Astrocyte (in vitro differentiated cells and primary cell): ENCODE data around the gene MPRIP. TPM values are rescaled to one million over a fixed set of nuclear protein-coding genes. Genes with fewer than 3 reads are reported as not detected.

ENCODE experiments used
- DNase-seq: peaks from one replicate; pipeline ENCODE4 v3.0.0-alpha.2; 2010; ENCODE audit warnings: low read depth
- FAIRE-seq: peaks from 2 replicates; lab custom pipeline; 2011; peaks lifted over from hg19 to GRCh38; lab: Jason Lieb, UNC
- H2AFZ ChIP-seq: 2 replicates; pipeline ENCODE4 v1.6.0; 2012; ENCODE audit warnings: low read depth, low read length, inconsistent platforms
- H3K27ac ChIP-seq: 2 replicates; pipeline ENCODE4 v1.5.1; 2011; ENCODE audit warnings: low read depth, low read length, inconsistent platforms
- H3K27me3 ChIP-seq: 2 replicates; pipeline ENCODE4 v1.6.0; 2011; ENCODE audit warnings: low read length, inconsistent platforms; ENCODE audit not compliant: insufficient read depth
- H3K36me3 ChIP-seq: 2 replicates; pipeline ENCODE4 v1.5.1; 2011; ENCODE audit warnings: low read length, inconsistent platforms; ENCODE audit not compliant: insufficient read depth
- H3K4me1 ChIP-seq: 2 replicates; pipeline ENCODE4 v1.5.1; 2011; ENCODE audit warnings: low read length, inconsistent platforms; ENCODE audit not compliant: insufficient read depth
- H3K4me2 ChIP-seq: 2 replicates; pipeline ENCODE4 v1.6.0; 2012; ENCODE audit warnings: low read length, inconsistent platforms
- H3K4me3 ChIP-seq: 2 replicates; pipeline ENCODE4 v1.5.1; 2011; ENCODE audit warnings: low read depth, mild to moderate bottlenecking, low read length, inconsistent platforms; ENCODE audit not compliant: insufficient read depth
- H3K79me2 ChIP-seq: 2 replicates; pipeline ENCODE4 v1.6.0; 2012; ENCODE audit warnings: mild to moderate bottlenecking, low read length, inconsistent platforms; ENCODE audit not compliant: insufficient read depth
- H3K9ac ChIP-seq: 2 replicates; pipeline ENCODE4 v1.6.0; 2012; ENCODE audit warnings: mild to moderate bottlenecking, low read length, inconsistent platforms
- H3K9me3 ChIP-seq: 2 replicates; pipeline ENCODE4 v1.5.1; 2012; ENCODE audit warnings: low read depth, mild to moderate bottlenecking, low read length, inconsistent platforms; ENCODE audit not compliant: insufficient read depth
- H4K20me1 ChIP-seq: 2 replicates; pipeline ENCODE4 v1.6.0; 2012; ENCODE audit warnings: low read length, inconsistent platforms; ENCODE audit not compliant: insufficient read depth
- H3K27ac Mint-ChIP-seq: one replicate; pipeline ENCODE4 v1.8.0; 2021; ENCODE audit warnings: mild to moderate bottlenecking, mixed read lengths; ENCODE audit not compliant: unreplicated experiment
- H3K27me3 Mint-ChIP-seq: one replicate; pipeline ENCODE4 v1.8.0; 2021; ENCODE audit warnings: low read depth, mixed read lengths; ENCODE audit not compliant: unreplicated experiment
- H3K36me3 Mint-ChIP-seq: one replicate; pipeline ENCODE4 v1.8.0; 2021; ENCODE audit warnings: low read depth, mixed read lengths; ENCODE audit not compliant: unreplicated experiment
- H3K4me1 Mint-ChIP-seq: one replicate; pipeline ENCODE4 v1.8.0; 2021; ENCODE audit warnings: low read depth, mixed read lengths; ENCODE audit not compliant: unreplicated experiment
- H3K4me3 Mint-ChIP-seq: one replicate; pipeline ENCODE4 v1.8.0; 2021; ENCODE audit warnings: mild to moderate bottlenecking, moderate library complexity, mixed read lengths; ENCODE audit not compliant: unreplicated experiment
- H3K9me3 Mint-ChIP-seq: one replicate; pipeline ENCODE4 v1.8.0; 2021; ENCODE audit warnings: mild to moderate bottlenecking, mixed read lengths; ENCODE audit not compliant: unreplicated experiment
- EZH2 ChIP-seq: IDR thresholded peaks from 2 replicates; pipeline ENCODE4 v1.6.1; 2012; ENCODE audit warnings: mild to moderate bottlenecking, low read length, inconsistent platforms; ENCODE audit not compliant: insufficient read depth
- total RNA-seq: library from RNA; stranded (reverse); gene quantifications from 2 replicates; pipeline ENCODE4 v1.2.1, GENCODE V29; 2021
- TF ChIP-seq, protein P1 (sequence below): IDR thresholded peaks from 2 replicates; pipeline ENCODE4 v1.5.1; 2011; ENCODE audit warnings: low read depth, mild to moderate bottlenecking, inconsistent platforms, low read length, moderate library complexity; ENCODE audit not compliant: insufficient read depth

Gene MPRIP
- total RNA-seq, 1 donor from 2014 or later = 176 TPM

DNA sequence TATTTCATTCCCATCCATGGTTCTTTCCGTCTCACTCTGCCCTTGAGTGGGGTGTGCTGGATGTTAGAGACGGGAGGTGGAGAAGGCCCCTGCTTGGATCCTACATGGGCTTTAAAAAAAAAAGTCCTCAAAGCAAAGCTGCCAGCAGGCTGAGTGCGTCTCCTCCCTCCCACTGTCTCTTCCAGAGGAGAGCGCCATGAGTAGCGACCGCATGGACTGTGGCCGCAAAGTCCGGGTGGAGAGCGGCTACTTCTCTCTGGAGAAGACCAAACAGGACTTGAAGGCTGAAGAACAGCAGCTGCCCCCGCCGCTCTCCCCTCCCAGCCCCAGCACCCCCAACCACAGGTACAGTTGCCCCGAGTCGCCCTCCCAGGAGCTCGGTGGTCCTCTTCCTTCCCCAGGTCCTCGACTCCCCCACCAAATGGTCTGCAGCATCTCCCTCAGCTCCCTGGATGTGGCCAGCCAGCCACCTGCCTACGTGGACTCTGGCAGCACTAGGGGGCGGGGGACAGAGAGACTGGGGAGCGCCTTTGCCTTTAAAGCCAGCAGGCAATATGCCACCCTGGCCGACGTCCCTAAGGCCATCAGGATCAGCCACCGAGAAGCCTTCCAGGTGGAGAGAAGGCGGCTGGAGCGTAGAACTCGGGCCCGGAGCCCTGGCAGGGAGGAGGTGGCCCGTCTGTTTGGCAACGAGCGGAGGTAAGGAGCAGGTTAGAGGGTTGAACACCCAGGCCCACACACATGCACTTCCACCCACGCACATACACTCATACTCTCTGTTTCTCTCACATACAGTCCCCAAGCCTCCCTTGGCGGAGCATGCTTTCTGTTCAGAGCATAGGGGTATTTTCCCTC, 95.7 kb downstream of the MPRIP start:
- no peak overlapping the region for H2AFZ ChIP-seq
- no peak overlapping the region for H3K4me3 ChIP-seq
- peaks cover 16% of the 10 kb centered on the region for H3K4me1 ChIP-seq
- H3K4me1 Mint-ChIP-seq = peaks cover 19% of the 10 kb centered on the region
- H3K27ac ChIP-seq = no peak overlapping the region
- DNase-seq (no peak), FAIRE-seq (no peak)
- H3K27ac Mint-ChIP-seq = no peak overlapping the region
- H3K36me3 Mint-ChIP-seq = peaks cover 12% of the 10 kb centered on the region
- H3K9me3 ChIP-seq = no peaks in the 10 kb centered on the region
- H3K4me3 Mint-ChIP-seq = no peak overlapping the region
- H3K9ac ChIP-seq = no peak overlapping the region
- H3K27me3 Mint-ChIP-seq = no peaks in the 10 kb centered on the region
- H3K36me3 ChIP-seq = peaks cover 35% of the 10 kb centered on the region
- peaks cover 92% of the 10 kb centered on the region for H4K20me1 ChIP-seq
- H3K9me3 Mint-ChIP-seq = no peaks in the 10 kb centered on the region
- TF ChIP-seq, protein P1, sequence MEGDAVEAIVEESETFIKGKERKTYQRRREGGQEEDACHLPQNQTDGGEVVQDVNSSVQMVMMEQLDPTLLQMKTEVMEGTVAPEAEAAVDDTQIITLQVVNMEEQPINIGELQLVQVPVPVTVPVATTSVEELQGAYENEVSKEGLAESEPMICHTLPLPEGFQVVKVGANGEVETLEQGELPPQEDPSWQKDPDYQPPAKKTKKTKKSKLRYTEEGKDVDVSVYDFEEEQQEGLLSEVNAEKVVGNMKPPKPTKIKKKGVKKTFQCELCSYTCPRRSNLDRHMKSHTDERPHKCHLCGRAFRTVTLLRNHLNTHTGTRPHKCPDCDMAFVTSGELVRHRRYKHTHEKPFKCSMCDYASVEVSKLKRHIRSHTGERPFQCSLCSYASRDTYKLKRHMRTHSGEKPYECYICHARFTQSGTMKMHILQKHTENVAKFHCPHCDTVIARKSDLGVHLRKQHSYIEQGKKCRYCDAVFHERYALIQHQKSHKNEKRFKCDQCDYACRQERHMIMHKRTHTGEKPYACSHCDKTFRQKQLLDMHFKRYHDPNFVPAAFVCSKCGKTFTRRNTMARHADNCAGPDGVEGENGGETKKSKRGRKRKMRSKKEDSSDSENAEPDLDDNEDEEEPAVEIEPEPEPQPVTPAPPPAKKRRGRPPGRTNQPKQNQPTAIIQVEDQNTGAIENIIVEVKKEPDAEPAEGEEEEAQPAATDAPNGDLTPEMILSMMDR = no peak
- no peak for TF ChIP-seq EZH2
- peaks cover 17% of the 10 kb centered on the region for H3K79me2 ChIP-seq
- H3K27me3 ChIP-seq = no peaks in the 10 kb centered on the region
- H3K4me2 ChIP-seq = no peak overlapping the region

DNA sequence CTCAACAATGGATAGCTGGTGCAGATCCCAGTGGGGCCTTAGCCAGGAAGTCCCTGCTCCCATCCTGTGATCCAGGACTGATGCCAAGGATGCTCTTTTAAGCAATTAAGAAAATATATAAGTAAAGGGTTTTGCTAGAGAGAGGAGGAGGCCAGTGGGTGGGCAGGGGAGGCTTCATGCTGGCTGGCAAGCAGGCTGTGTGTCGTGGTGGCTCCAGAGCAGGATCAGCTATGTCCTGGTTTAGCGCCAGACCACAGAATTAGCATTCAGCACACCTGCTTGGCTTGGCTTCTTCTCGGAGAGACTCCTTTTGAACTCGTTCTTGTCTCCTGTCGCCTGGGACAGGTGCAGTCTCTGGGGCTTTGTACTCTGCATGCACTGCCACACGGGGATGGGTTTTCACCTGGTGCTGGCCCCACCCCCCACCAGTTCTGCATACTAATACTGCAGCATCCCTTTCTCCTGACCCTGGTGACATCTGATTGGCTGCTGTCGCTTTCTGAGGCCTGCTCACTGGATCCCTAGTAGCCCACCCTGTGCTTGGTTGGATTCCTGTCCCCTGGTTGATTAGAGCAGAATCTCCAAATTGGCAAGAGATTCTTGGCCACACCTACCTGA, 97.8 kb downstream of the MPRIP start:
- FAIRE-seq = no peak
- peaks cover 10% of the 10 kb centered on the region for H3K36me3 Mint-ChIP-seq
- Histone ChIP-seq H3K4me2 (peak overlapping the region; percentile 47), H3K4me1 (peaks cover 16% of the 10 kb centered on the region), H3K27ac (peak overlapping the region; percentile 31), H3K4me3 (no peak overlapping the region), H4K20me1 (peaks cover 80% of the 10 kb centered on the region), H3K36me3 (peaks cover 36% of the 10 kb centered on the region), H3K27me3 (no peaks in the 10 kb centered on the region), H3K9ac (peak overlapping the region; percentile 40), H3K79me2 (peaks cover 4% of the 10 kb centered on the region), H3K9me3 (no peaks in the 10 kb centered on the region), H2AFZ (no peak overlapping the region)
- H3K4me3 Mint-ChIP-seq = peak overlapping the region; percentile 29
- TF ChIP-seq, protein P1 = no peak
- TF ChIP-seq EZH2 = no peak
- H3K4me1 Mint-ChIP-seq = peaks cover 19% of the 10 kb centered on the region
- no peaks in the 10 kb centered on the region for H3K27me3 Mint-ChIP-seq
- no peak for DNase-seq
- H3K9me3 Mint-ChIP-seq = no peaks in the 10 kb centered on the region
- H3K27ac Mint-ChIP-seq = peak overlapping the region; percentile 62
